ENCODE measurements around the gene SPATA16.
"Not testable (repeated sequence)": the region's sequence is repeated elsewhere in the genome, so short reads cannot be mapped to it uniquely, and the experiment has no call there.

Gene SPATA16

GRCh38 chr3:173001622-173002021 is 139.4 kb downstream of the SPATA16 start:
- no peak for DNase-seq

GRCh38 chr3:173000553-173000952 is 140.5 kb downstream of the SPATA16 start:
- DNase-seq: no peak

- DNase-seq: no peak
Measured at GRCh38 chr3:172993412-172993811, 147.6 kb downstream of the SPATA16 start.

- DNase-seq: no peak
Measured at GRCh38 chr3:172991424-172991996, 149.5 kb downstream of the SPATA16 start.

- DNase-seq: no peak
Measured at GRCh38 chr3:172989373-172989772, 151.7 kb downstream of the SPATA16 start.

- peak; percentile 57 for DNase-seq
Measured at GRCh38 chr3:172987273-172987672, 153.8 kb downstream of the SPATA16 start.

- DNase-seq: no peak
Measured at GRCh38 chr3:172984914-172985313, 156.1 kb downstream of the SPATA16 start.

- no peak for DNase-seq
Measured at GRCh38 chr3:172982736-172983364, 158.2 kb downstream of the SPATA16 start.

- no peak for DNase-seq
Measured at GRCh38 chr3:172981407-172981983, 159.5 kb downstream of the SPATA16 start.

GRCh38 chr3:172980849-172981248 is 160.2 kb downstream of the SPATA16 start:
- DNase-seq: no peak

- DNase-seq: no peak
Measured at GRCh38 chr3:172977696-172978095, 163.3 kb downstream of the SPATA16 start.

GRCh38 chr3:172974969-172975368 is 166.1 kb downstream of the SPATA16 start:
- no peak for DNase-seq

- no peak for DNase-seq
Measured at GRCh38 chr3:172973799-172974198, 167.2 kb downstream of the SPATA16 start.

GRCh38 chr3:172972717-172973116 is 168.3 kb downstream of the SPATA16 start:
- DNase-seq: no peak

GRCh38 chr3:172972067-172972466 is 169.0 kb downstream of the SPATA16 start:
- DNase-seq: no peak

GRCh38 chr3:172968646-172969045 is 172.4 kb downstream of the SPATA16 start:
- no peak for DNase-seq

- no peak for DNase-seq
Measured at GRCh38 chr3:172965256-172965655, 175.8 kb downstream of the SPATA16 start.

- not testable (repeated sequence) for DNase-seq
Measured at GRCh38 chr3:172960626-172961182, 180.3 kb downstream of the SPATA16 start.

GRCh38 chr3:172958565-172958964 is 182.5 kb downstream of the SPATA16 start:
- DNase-seq: no peak

- DNase-seq: no peak
Measured at GRCh38 chr3:172953571-172953970, 187.5 kb downstream of the SPATA16 start.

- no peak for DNase-seq
Measured at GRCh38 chr3:172951511-172951910, 189.5 kb downstream of the SPATA16 start.

GRCh38 chr3:172946061-172946460 is 195.0 kb downstream of the SPATA16 start:
- DNase-seq: no peak

- peak; percentile 59 for DNase-seq
Measured at GRCh38 chr3:172939651-172940293, 201.3 kb downstream of the SPATA16 start.

- DNase-seq: no peak
Measured at GRCh38 chr3:172938788-172939187, 202.2 kb downstream of the SPATA16 start.

Measured in islet precursor cell (in vitro differentiated cells).